Testis (tissue), 3 donors: ENCODE measurements around the gene TNNI2. TPM values are rescaled to one million over a fixed set of nuclear protein-coding genes. Genes with fewer than 3 reads are reported as not detected.

Experiments
- DNase-seq: peaks from one replicate; pipeline ENCODE4 v3.0.0-alpha.2; 2019
- H3K27ac ChIP-seq, 2 donors: fragments of 200-600 bp; sonication (generic); one replicate each; pipeline ENCODE4 v1.5.1; 2019
- H3K27me3 ChIP-seq: fragments of 200-600 bp; sonication (generic); one replicate; pipeline ENCODE4 v1.5.1; 2019
- H3K36me3 ChIP-seq: fragments of 200-600 bp; sonication (generic); one replicate; pipeline ENCODE4 v1.5.1; 2017; ENCODE audit warnings: low read depth; ENCODE audit errors: missing control alignments
- H3K4me1 ChIP-seq: fragments of 200-600 bp; sonication (generic); one replicate; pipeline ENCODE4 v1.5.1; 2019
- H3K4me3 ChIP-seq, 2 donors: fragments of 200-600 bp; sonication (generic); one replicate each; pipeline ENCODE4 v1.5.1; 2017 to 2019
- H3K9me3 ChIP-seq: fragments of 200-600 bp; sonication (generic); one replicate; pipeline ENCODE4 v1.5.1; 2017
- CTCF ChIP-seq, 3 experiments: fragments of 450-650 bp in 2 of 3; fragments of 200-600 bp in 1 of 3; sonication (generic) in 1 of 3; IDR thresholded peaks; one replicate each; pipeline ENCODE4 v1.5.1; 2016 to 2019; ENCODE audit warnings: antibody characterized with exemption in 3 of 3, mild to moderate bottlenecking in 2 of 3, moderate library complexity in 1 of 3
- POLR2A ChIP-seq: fragments of 450-650 bp; IDR thresholded peaks from one replicate; pipeline ENCODE4 v1.6.1; 2017; ENCODE audit warnings: antibody characterized with exemption, mild to moderate bottlenecking, moderate library complexity
- WGBS, 2 donors: methylation state at CpG; one replicate each; pipeline ENCODE4 v1.1.5; 2018; 5-methylcytosine and 5-hydroxymethylcytosine counted together
- intact Hi-C: fragments of 100-400 bp; cut with DNase I; formaldehyde crosslinking; loops from one replicate; pipeline ENCODE4 v1.15.1; 2023; ENCODE audit warnings: low total_unique reads
- polyA plus RNA-seq: library from polyadenylated mRNA; stranded (reverse); fragments of 350-450 nt; fragmentation: Illumina TruSeq; extraction: RNeasy Lipid Tissue Mini Kit (QIAGEN cat#74804); gene quantifications from one replicate; pipeline ENCODE4 v1.2.3, GENCODE V29; 2014; ENCODE audit warnings: low read depth, low replicate concordance; ENCODE audit not compliant: insufficient read depth
- total RNA-seq, 2 donors: library from RNA; depleted of rRNA; stranded (reverse); fragments of >200 nt; gene quantifications; one replicate each; pipeline ENCODE4 v1.2.3, GENCODE V29; 2016

TNNI2 gene
- total and polyA plus RNA-seq, 3 donors from 2014 or later, result 8.6 TPM; not detected in 2

GRCh38 chr11:1838077-1838425 is 730 bp upstream of the TNNI2 start:
- no peak overlapping the region for H3K4me3 ChIP-seq
- H3K9me3 ChIP-seq, result no peaks in the 10 kb centered on the region
- H3K4me1 ChIP-seq, result no peaks in the 10 kb centered on the region
- intact Hi-C loops, result loop anchor here (10.0 kb wide), 2 partner anchors 183 to 317 kb away; no protein-coding TSS in a partner anchor
- WGBS, 2 donors, result 77% methylated on average over 15 of the region's 17 CpGs; no CpG with 5 or more reads in 1 of the 2 donors
- H3K27ac ChIP-seq, result no peak overlapping the region
- H3K27me3 ChIP-seq, result no peaks in the 10 kb centered on the region
- no peaks in the 10 kb centered on the region for H3K36me3 ChIP-seq
- DNase-seq, result no peak
- no peak for TF ChIP-seq CTCF (IDR thresholded peaks at IDR 0.05)
- no peak for TF ChIP-seq POLR2A

- H3K9me3 ChIP-seq, result no peaks in the 10 kb centered on the region
- H3K4me1 ChIP-seq, result peaks cover 5% of the 10 kb centered on the region
- no peak for DNase-seq
- no peak overlapping the region for H3K27ac ChIP-seq
- no peaks in the 10 kb centered on the region for H3K36me3 ChIP-seq
- H3K27me3 ChIP-seq, result no peaks in the 10 kb centered on the region
- H3K4me3 ChIP-seq, result no peak overlapping the region
- WGBS, 2 donors, result 67 to 83% methylated on average over 12 of the region's 12 CpGs
- intact Hi-C loops, result loop anchor here (10.0 kb wide), 2 partner anchors 185 to 315 kb away; no protein-coding TSS in a partner anchor
- no peak for TF ChIP-seq CTCF (IDR thresholded peaks at IDR 0.05)
- no peak for TF ChIP-seq POLR2A
Measured at GRCh38 chr11:1839204-1839923, 583 bp downstream of the TNNI2 start.

GRCh38 chr11:1839924-1840779 is 1.4 kb downstream of the TNNI2 start:
- H3K27ac ChIP-seq, result no peak overlapping the region

GRCh38 chr11:1840780-1841480 is 2.1 kb downstream of the TNNI2 start:
- H3K36me3 ChIP-seq, result no peaks in the 10 kb centered on the region
- H3K4me3 ChIP-seq, result no peak overlapping the region

More at GRCh38 chr11:1839924-1840779, 1.4 kb downstream of the TNNI2 start:
- intact Hi-C loops, result loop anchor here (10.0 kb wide), 2 partner anchors 185 to 315 kb away; no protein-coding TSS in a partner anchor
- no peaks in the 10 kb centered on the region for H3K9me3 ChIP-seq
- 88 to 97% methylated on average over 10 to 20 of the region's 26 CpGs for WGBS, 2 donors
- no peaks in the 10 kb centered on the region for H3K27me3 ChIP-seq
- no peak overlapping the region for H3K4me3 ChIP-seq
- peaks cover 13% of the 10 kb centered on the region for H3K4me1 ChIP-seq
- DNase-seq, result peak; percentile 52
- H3K36me3 ChIP-seq, result no peaks in the 10 kb centered on the region
- TF ChIP-seq CTCF (IDR thresholded peaks at IDR 0.05) (no peak), POLR2A (no peak)

More at GRCh38 chr11:1840780-1841480, 2.1 kb downstream of the TNNI2 start:
- Histone ChIP-seq H3K27me3 (no peaks in the 10 kb centered on the region), H3K27ac (no peak overlapping the region), H3K9me3 (no peaks in the 10 kb centered on the region), H3K4me1 (peaks cover 21% of the 10 kb centered on the region)
- intact Hi-C loops, result no loop called here
- no peak for DNase-seq
- WGBS, 2 donors, result 94 to 97% methylated on average over 14 to 37 of the region's 37 CpGs
- TF ChIP-seq POLR2A (no peak), CTCF (IDR thresholded peaks at IDR 0.05) (no peak)
